ENCODE results near the gene SPDYE3.

DNA sequence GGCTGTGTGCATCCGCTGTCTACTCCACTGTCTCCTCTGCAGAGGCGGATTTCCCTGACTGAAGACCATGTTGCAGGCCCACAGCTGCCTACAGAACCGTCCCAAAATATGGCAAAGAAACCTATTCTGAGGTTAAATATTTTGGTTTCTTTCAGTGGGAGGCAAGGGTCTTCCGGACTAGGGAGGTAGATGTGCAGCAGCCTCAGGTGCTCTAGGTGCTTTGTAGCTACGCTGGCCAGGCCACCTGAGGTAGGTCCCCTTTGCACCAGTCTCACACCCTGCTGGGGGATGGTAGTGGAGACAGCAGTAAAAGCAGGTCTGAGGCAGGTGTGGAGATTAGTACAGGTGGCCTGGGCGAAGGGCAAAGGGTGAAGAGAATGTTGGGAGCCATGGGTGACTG is 42.3 kb downstream of the SPDYE3 start:
- TF ChIP-seq RXRA (CRISPR knock-in tag; IDR thresholded peaks at IDR 0.05) (no peak), ZBTB44 (CRISPR knock-in tag; IDR thresholded peaks at IDR 0.05) (no peak), HNRNPLL (IDR thresholded peaks at IDR 0.05; ENCODE audit: low read depth, low read length, poor library complexity, severe bottlenecking) (no peak), POLR2AphosphoS5 (IDR thresholded peaks at IDR 0.05; ENCODE audit: low read depth, low read length) (no peak), CHD2 (IDR thresholded peaks at IDR 0.05; ENCODE audit: low read depth, low read length) (no peak), EZH2 (conservative IDR thresholded peaks at IDR 0.05; ENCODE audit: low read depth, low read length) (no peak), CTCF (CRISPR knock-in tag; IDR thresholded peaks at IDR 0.05) (no peak), PITX1 (CRISPR knock-in tag; IDR thresholded peaks at IDR 0.05) (no peak), TARDBP (CRISPR knock-in tag; IDR thresholded peaks at IDR 0.05) (no peak), NFKBIZ (CRISPR knock-in tag; IDR thresholded peaks at IDR 0.05) (no peak), KLF13 (CRISPR knock-in tag; IDR thresholded peaks at IDR 0.05) (no peak), ZNF513 (CRISPR knock-in tag; conservative IDR thresholded peaks at IDR 0.05) (no peak), MYNN (CRISPR knock-in tag; IDR thresholded peaks at IDR 0.05; ENCODE audit: low read depth) (no peak)

All from HepG2 (cell line).